Measurements from ENCODE around the gene SERPINI2.

DNA sequence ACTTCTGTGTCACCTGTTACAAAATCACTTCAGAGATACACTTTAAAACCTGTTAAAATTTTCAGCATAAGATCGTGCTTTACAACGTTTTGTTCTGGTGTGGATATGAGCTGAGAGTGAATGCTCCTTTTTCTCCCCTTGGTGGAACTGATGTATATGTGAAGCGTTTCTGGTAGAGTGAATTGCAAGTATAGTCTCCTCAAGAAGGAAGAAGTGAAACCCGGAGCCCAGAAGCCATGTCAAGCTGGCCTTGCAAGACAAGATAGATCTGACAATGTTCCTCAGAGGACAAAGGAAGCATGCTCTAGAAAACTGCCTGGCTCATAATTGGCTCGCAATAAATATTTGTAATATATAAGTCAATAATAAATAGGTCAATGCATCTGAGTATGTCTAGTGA is 23.6 kb downstream of the SERPINI2 start:
- TF ChIP-seq, protein P1, sequence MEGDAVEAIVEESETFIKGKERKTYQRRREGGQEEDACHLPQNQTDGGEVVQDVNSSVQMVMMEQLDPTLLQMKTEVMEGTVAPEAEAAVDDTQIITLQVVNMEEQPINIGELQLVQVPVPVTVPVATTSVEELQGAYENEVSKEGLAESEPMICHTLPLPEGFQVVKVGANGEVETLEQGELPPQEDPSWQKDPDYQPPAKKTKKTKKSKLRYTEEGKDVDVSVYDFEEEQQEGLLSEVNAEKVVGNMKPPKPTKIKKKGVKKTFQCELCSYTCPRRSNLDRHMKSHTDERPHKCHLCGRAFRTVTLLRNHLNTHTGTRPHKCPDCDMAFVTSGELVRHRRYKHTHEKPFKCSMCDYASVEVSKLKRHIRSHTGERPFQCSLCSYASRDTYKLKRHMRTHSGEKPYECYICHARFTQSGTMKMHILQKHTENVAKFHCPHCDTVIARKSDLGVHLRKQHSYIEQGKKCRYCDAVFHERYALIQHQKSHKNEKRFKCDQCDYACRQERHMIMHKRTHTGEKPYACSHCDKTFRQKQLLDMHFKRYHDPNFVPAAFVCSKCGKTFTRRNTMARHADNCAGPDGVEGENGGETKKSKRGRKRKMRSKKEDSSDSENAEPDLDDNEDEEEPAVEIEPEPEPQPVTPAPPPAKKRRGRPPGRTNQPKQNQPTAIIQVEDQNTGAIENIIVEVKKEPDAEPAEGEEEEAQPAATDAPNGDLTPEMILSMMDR (IDR thresholded peaks at IDR 0.05) = no peak
- TF ChIP-seq POLR2AphosphoS5 (IDR thresholded peaks at IDR 0.05) (no peak), POLR2A (IDR thresholded peaks at IDR 0.05) (no peak)

All from breast epithelium (tissue), 3 donors.